SIG-M5 treated with dmso at 0.1 percent for 504 hours (cell line): ENCODE results near the gene ASPDH.
"Not testable (repeated sequence)": the region's sequence is repeated elsewhere in the genome, so short reads cannot be mapped to it uniquely, and the experiment has no call there.

Experiments used
- DNase-seq: peaks from one replicate; lab custom pipeline; 2025; ENCODE audit not compliant: unreplicated experiment; lab: John Stamatoyannopoulos, UW

Gene ASPDH

GRCh38 chr19:50480281-50481111 lies 33.2 kb downstream of the ASPDH start:
- no peak for DNase-seq

GRCh38 chr19:50479761-50480251 lies 33.9 kb downstream of the ASPDH start:
- no peak for DNase-seq

GRCh38 chr19:50478901-50479715 lies 34.6 kb downstream of the ASPDH start:
- DNase-seq = peak; percentile 76

- DNase-seq = no peak
Observed at GRCh38 chr19:50477751-50478515, 35.8 kb downstream of the ASPDH start.

GRCh38 chr19:50476907-50477238 lies 36.8 kb downstream of the ASPDH start:
- DNase-seq = no peak

GRCh38 chr19:50476224-50476906 lies 37.3 kb downstream of the ASPDH start, which contains the start of the genes EMC10 and GARIN5A:
Gene EMC10, plus strand, starts transcription at chr19:50476507. Its CDS starts 38 bp downstream, at chr19:50476545.
Gene GARIN5A, minus strand, starts transcription at chr19:50476848. Its CDS starts 460 bp downstream, at chr19:50476388.
- DNase-seq = peak; percentile 76

GRCh38 chr19:50475736-50476223 lies 37.9 kb downstream of the ASPDH start:
- DNase-seq = no peak

GRCh38 chr19:50475101-50475568 lies 38.6 kb downstream of the ASPDH start:
- DNase-seq = no peak

GRCh38 chr19:50473336-50473735 lies 40.4 kb downstream of the ASPDH start:
- DNase-seq = not testable (repeated sequence)

GRCh38 chr19:50468818-50469217 lies 44.9 kb downstream of the ASPDH start:
- DNase-seq = no peak

GRCh38 chr19:50467566-50467965 lies 46.1 kb downstream of the ASPDH start:
- DNase-seq = no peak

GRCh38 chr19:50466706-50467039 lies 47.0 kb downstream of the ASPDH start:
- DNase-seq = no peak

GRCh38 chr19:50465986-50466705 lies 47.6 kb downstream of the ASPDH start:
- no peak for DNase-seq

GRCh38 chr19:50465000-50465399 lies 48.7 kb downstream of the ASPDH start:
- no peak for DNase-seq

- DNase-seq = no peak
Observed at GRCh38 chr19:50464348-50464747, 49.4 kb downstream of the ASPDH start.

GRCh38 chr19:50462970-50463369 lies 50.7 kb downstream of the ASPDH start:
- DNase-seq = no peak
